Keratinocyte (primary cell): ENCODE results near the gene KIF16B. TPM values are rescaled to one million over a fixed set of nuclear protein-coding genes. Genes with fewer than 3 reads are reported as not detected.

Source experiments
- DNase-seq: peaks from one replicate; pipeline ENCODE4 v3.0.0-alpha.2; 2011; ENCODE audit warnings: low read depth, missing footprints, low spot score
- FAIRE-seq: peaks from 2 replicates; lab custom pipeline; 2011; peaks lifted over from hg19 to GRCh38; lab: Jason Lieb, UNC
- H2AFZ ChIP-seq: 2 replicates; pipeline ENCODE4 v1.6.0; 2012; ENCODE audit warnings: low read length, control low read depth, inconsistent platforms; ENCODE audit not compliant: control insufficient read depth
- H3K27ac ChIP-seq: 2 replicates; pipeline ENCODE4 v1.5.1; 2011; ENCODE audit warnings: low read length; ENCODE audit not compliant: control insufficient read depth, insufficient read depth
- H3K27me3 ChIP-seq: 3 replicates; pipeline ENCODE4 v1.6.0; 2011; ENCODE audit warnings: low read length; ENCODE audit not compliant: control insufficient read depth, insufficient read depth; ENCODE audit errors: extremely low read depth
- H3K36me3 ChIP-seq, 2 experiments: 2 replicates in 1 of 2; 3 replicates in 1 of 2; pipeline ENCODE4 v1.5.1; 2011; ENCODE audit warnings: low read length in 2 of 2, mild to moderate bottlenecking in 1 of 2; ENCODE audit not compliant: control insufficient read depth in 2 of 2, insufficient read depth in 2 of 2; ENCODE audit errors: extremely low read depth in 1 of 2
- H3K4me1 ChIP-seq: 3 replicates; pipeline ENCODE4 v1.5.1; 2011; ENCODE audit warnings: low read length; ENCODE audit not compliant: control insufficient read depth, insufficient read depth; ENCODE audit errors: extremely low read depth
- H3K4me2 ChIP-seq: 3 replicates; pipeline ENCODE4 v1.6.0; 2011; ENCODE audit warnings: low read depth, low read length; ENCODE audit not compliant: control insufficient read depth, insufficient read depth; ENCODE audit errors: extremely low read depth
- H3K4me3 ChIP-seq, 3 experiments: fragments of 200-600 bp in 1 of 3; sonication (generic) in 1 of 3; 2 replicates in 2 of 3; 3 replicates in 1 of 3; pipeline ENCODE4 v1.5.1; 2011 to 2016; ENCODE audit warnings: low read length in 3 of 3, mild to moderate bottlenecking in 3 of 3, control low read depth in 2 of 3, inconsistent platforms in 1 of 3, low read depth in 1 of 3, mixed read lengths in 1 of 3, mixed run types in 1 of 3, moderate library complexity in 1 of 3; ENCODE audit not compliant: control insufficient read depth in 2 of 3, insufficient read depth in 2 of 3; ENCODE audit errors: extremely low read depth in 1 of 3
- H3K79me2 ChIP-seq: 2 replicates; pipeline ENCODE4 v1.6.0; 2012; ENCODE audit warnings: low read length; ENCODE audit not compliant: control insufficient read depth, insufficient read depth
- H3K9ac ChIP-seq: 3 replicates; pipeline ENCODE4 v1.6.0; 2011; ENCODE audit warnings: low read length; ENCODE audit not compliant: control insufficient read depth, insufficient read depth; ENCODE audit errors: extremely low read depth
- H3K9me1 ChIP-seq: 3 replicates; pipeline ENCODE4 v1.6.0; 2011; ENCODE audit warnings: low read length; ENCODE audit not compliant: control insufficient read depth, insufficient read depth; ENCODE audit errors: extremely low read depth
- H3K9me3 ChIP-seq: 2 replicates; pipeline ENCODE4 v1.5.1; 2012; ENCODE audit warnings: low read depth, low read length; ENCODE audit not compliant: control insufficient read depth
- H4K20me1 ChIP-seq: 3 replicates; pipeline ENCODE4 v1.6.0; 2011; ENCODE audit warnings: low read length; ENCODE audit not compliant: control insufficient read depth, insufficient read depth; ENCODE audit errors: extremely low read depth
- CTCF ChIP-seq, 3 experiments: IDR thresholded peaks in 1 of 3; conservative IDR thresholded peaks in 1 of 3; optimal IDR thresholded peaks in 1 of 3; 2 replicates in 2 of 3; 3 replicates in 1 of 3; pipeline versions ENCODE3 to v1.5.1; 2011; ENCODE audit warnings: low read length in 3 of 3, mild to moderate bottlenecking in 3 of 3, moderate library complexity in 2 of 3, control low read depth in 1 of 3, inconsistent platforms in 1 of 3; ENCODE audit not compliant: insufficient read depth in 2 of 3; ENCODE audit errors: extremely low read depth in 1 of 3
- EZH2 ChIP-seq: IDR thresholded peaks from one replicate; pipeline ENCODE4 v1.6.1; 2012; ENCODE audit warnings: inconsistent platforms, mild to moderate bottlenecking, low read length, moderate library complexity
- dilution Hi-C: fragments of 300-500 bp; cut with MboI; formaldehyde crosslinking; loops from one replicate; pipeline ENCODE4 v1.7.0; 2020; ENCODE audit warnings: low sequenced_read_pairs; ENCODE audit not compliant: extremely low pct_ligation_motif_present
- polyA plus RNA-seq, 5 experiments: library from polyadenylated mRNA; depleted of rRNA in 3 of 5; stranded (reverse) in 3 of 5; stranded (forward) in 1 of 5; unstranded in 1 of 5; fragments of >200 nt; gene quantifications; 1 replicate in 1 of 5; 2 replicates in 3 of 5; 3 replicates in 1 of 5; pipeline versions ENCODE4 v1.2.1 to v1.2.3, GENCODE V29; 2011 to 2012; ENCODE audit warnings: missing spikeins in 2 of 5, low read depth in 1 of 5, low replicate concordance in 1 of 5

KIF16B gene
- polyA plus RNA-seq, 1 donor (not counting 4 experiments of a cell fraction or from before 2014, with no cell fraction given) = 16.1 TPM

GRCh38 chr20:16366529-16366928 lies 206.7 kb downstream of the KIF16B start:
- H3K79me2 ChIP-seq = no peaks in the 10 kb centered on the region
- no peaks in the 10 kb centered on the region for H3K4me1 ChIP-seq
- no peak overlapping the region for H3K9ac ChIP-seq
- H3K27ac ChIP-seq = no peak overlapping the region
- no peaks in the 10 kb centered on the region for H4K20me1 ChIP-seq
- no peak overlapping the region for H3K4me3 ChIP-seq
- H3K9me1 ChIP-seq = no peaks in the 10 kb centered on the region
- no peak overlapping the region for H2AFZ ChIP-seq
- H3K27me3 ChIP-seq = no peaks in the 10 kb centered on the region
- H3K36me3 ChIP-seq = peaks cover under 1 to 12% of the 10 kb centered on the region in 2 experiments
- FAIRE-seq (no peak), DNase-seq (no peak)
- H3K9me3 ChIP-seq = no peaks in the 10 kb centered on the region
- no peak overlapping the region for H3K4me2 ChIP-seq
- TF ChIP-seq EZH2 = no peak
- TF ChIP-seq CTCF (optimal IDR thresholded peaks at IDR 0.05 in 1 of 3, IDR thresholded peaks at IDR 0.05 in 1 of 3, conservative IDR thresholded peaks at IDR 0.05 in 1 of 3; ENCODE audit: extremely low read depth in 1 of 3, insufficient read depth in 2 of 3, low read length in 3 of 3) = no peak
- dilution Hi-C loops = no loop called here

GRCh38 chr20:16364320-16364687 lies 208.9 kb downstream of the KIF16B start:
- H3K9ac ChIP-seq = no peak overlapping the region
- no peaks in the 10 kb centered on the region for H4K20me1 ChIP-seq
- no peaks in the 10 kb centered on the region for H3K27me3 ChIP-seq
- FAIRE-seq (no peak), DNase-seq (no peak)
- no peaks in the 10 kb centered on the region for H3K9me1 ChIP-seq
- H3K9me3 ChIP-seq = no peaks in the 10 kb centered on the region
- no peak overlapping the region for H3K4me3 ChIP-seq
- dilution Hi-C loops = no loop called here
- no peaks in the 10 kb centered on the region for H3K4me1 ChIP-seq
- H3K27ac ChIP-seq = no peak overlapping the region
- H3K36me3 ChIP-seq = peaks cover 0 to 12% of the 10 kb centered on the region in 2 experiments
- no peak overlapping the region for H2AFZ ChIP-seq
- H3K4me2 ChIP-seq = no peak overlapping the region
- H3K79me2 ChIP-seq = no peaks in the 10 kb centered on the region
- TF ChIP-seq CTCF (optimal IDR thresholded peaks at IDR 0.05 in 1 of 3, IDR thresholded peaks at IDR 0.05 in 1 of 3, conservative IDR thresholded peaks at IDR 0.05 in 1 of 3; ENCODE audit: extremely low read depth in 1 of 3, insufficient read depth in 2 of 3, low read length in 3 of 3) (no peak), EZH2 (no peak)
